ENCODE measurements around the gene LMBR1. TPM values are rescaled to one million over a fixed set of nuclear protein-coding genes. Genes with fewer than 3 reads are reported as not detected.

Gene LMBR1
- polyA plus RNA-seq, 3 donors from 2014 or later = 20.2 to 34.3 (median 23.3) TPM

DNA sequence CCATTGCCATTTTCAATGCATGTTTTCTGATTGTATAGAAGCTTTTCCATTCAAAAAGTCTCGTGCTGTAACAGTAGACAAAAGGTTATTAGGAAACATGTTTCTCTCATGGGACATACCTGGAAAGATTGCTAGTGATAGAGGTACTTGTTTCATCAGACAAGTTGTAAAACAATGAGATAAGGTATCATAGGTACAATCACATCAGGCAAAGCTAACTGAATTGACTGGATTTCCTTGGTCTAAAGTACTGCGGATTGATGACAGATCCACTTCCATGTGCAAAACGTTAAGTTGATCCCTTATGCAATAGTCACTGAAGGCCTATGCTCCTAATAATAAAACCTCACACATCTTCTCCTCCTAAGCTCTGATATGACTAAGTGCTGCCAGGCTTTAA is 258.9 kb downstream of the LMBR1 start:
- peaks cover 0 to under 1% (median 0%) of the 10 kb centered on the region in 3 donors for H3K36me3 Mint-ChIP-seq
- no peak overlapping the region for H3K27ac Mint-ChIP-seq
- H3K4me1 Mint-ChIP-seq = peaks cover 0 to 4% of the 10 kb centered on the region in 2 donors
- H3K9me3 Mint-ChIP-seq = peaks cover 2 to 5% (median 3%) of the 10 kb centered on the region in 6 donors
- peaks cover 3 to 10% (median 3%) of the 10 kb centered on the region in 3 donors for H3K27me3 Mint-ChIP-seq (ENCODE audit: low read depth in 3 of 3)
- no peak overlapping the region for H3K4me3 Mint-ChIP-seq
- DNase-seq = no peak

DNA sequence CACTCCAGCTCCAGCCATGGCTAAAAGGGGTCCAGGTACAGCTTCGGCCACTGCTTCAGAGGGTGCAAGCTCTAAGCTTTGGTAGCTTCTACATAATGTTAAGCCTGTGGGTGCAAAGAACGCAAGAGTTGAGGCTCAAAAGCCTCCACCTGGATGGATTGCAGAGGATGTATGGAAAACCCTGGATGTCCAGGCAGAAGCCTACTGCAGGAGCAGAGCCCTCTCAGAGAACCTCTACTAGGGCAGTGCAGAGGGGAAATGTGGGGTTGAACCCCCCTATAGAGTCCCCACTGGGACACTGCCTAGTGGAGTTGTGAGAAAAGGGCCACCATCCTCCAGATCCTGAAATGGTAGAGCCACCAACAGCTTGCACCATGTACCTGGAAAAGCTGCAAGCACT is 263.1 kb downstream of the LMBR1 start:
- peaks cover 2 to 10% (median 3%) of the 10 kb centered on the region in 3 donors for H3K27me3 Mint-ChIP-seq (ENCODE audit: low read depth in 3 of 3)
- no peaks in the 10 kb centered on the region for H3K4me1 Mint-ChIP-seq
- DNase-seq = no peak
- no peak overlapping the region for H3K27ac Mint-ChIP-seq
- peaks cover 12 to 17% (median 12%) of the 10 kb centered on the region in 6 donors for H3K9me3 Mint-ChIP-seq
- H3K4me3 Mint-ChIP-seq = no peak overlapping the region
- H3K36me3 Mint-ChIP-seq = peaks cover 0 to 12% (median 4%) of the 10 kb centered on the region in 3 donors

DNA sequence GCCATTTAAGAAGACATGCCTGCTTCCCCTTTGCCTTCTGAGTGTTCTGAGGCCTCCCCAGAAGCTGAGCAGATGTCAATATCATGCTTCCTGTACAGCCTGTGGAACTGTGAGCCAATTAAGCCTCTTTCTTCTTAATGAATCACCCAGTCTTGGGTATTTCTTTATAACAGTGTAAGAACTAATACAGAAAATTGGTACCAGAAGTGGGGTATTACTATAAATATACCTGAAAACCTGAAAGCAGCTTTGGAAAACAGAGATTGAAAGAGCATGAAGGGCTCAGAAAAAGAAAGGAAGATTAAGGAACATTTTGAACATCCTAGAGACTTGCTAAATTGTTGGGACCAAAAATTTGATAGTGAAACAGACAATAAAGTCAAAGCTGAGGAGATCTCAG is 264.4 kb downstream of the LMBR1 start:
- Mint-ChIP-seq H3K4me3 (no peak overlapping the region), H3K27ac (no peak overlapping the region), H3K9me3 (peaks cover 12 to 17% (median 13%) of the 10 kb centered on the region in 6 donors), H3K4me1 (no peaks in the 10 kb centered on the region), H3K36me3 (peaks cover 0 to 12% (median 4%) of the 10 kb centered on the region in 3 donors), H3K27me3 (ENCODE audit: low read depth in 3 of 3) (peaks cover 2 to 11% (median 3%) of the 10 kb centered on the region in 3 donors)
- no peak for DNase-seq

Other genes with a start within 250 kb of the LMBR1 start
- gene NOM1, start 56.5 kb upstream of the LMBR1 start, polyA plus RNA-seq = 1 to 10 TPM in 2 of 3 donors, under 1 TPM in 1; 0.36 to 7.2 (median 3.0) TPM
- not detected for gene MNX1, start 117.5 kb upstream of the LMBR1 start, polyA plus RNA-seq
- 10 to 100 TPM; 17.3 to 25.6 (median 17.4) TPM for gene UBE3C, start 245.7 kb upstream of the LMBR1 start, polyA plus RNA-seq

Measured in immature natural killer cell (primary cell).